PC-9 (cell line): Measurements from ENCODE around the gene APBB1IP.

Experiments used
- CTCF ChIP-seq: fragments of 200-600 bp; sonication (generic); conservative IDR thresholded peaks from 2 replicates; pipeline ENCODE4 v1.6.1; 2017; ENCODE audit warnings: mixed run types, antibody characterized with exemption, mild to moderate bottlenecking, moderate library complexity
- EZH2 ChIP-seq: fragments of 200-600 bp; sonication (generic); IDR thresholded peaks from 2 replicates; pipeline ENCODE4 v1.8.0; 2017; ENCODE audit warnings: antibody characterized with exemption, low read depth

- TF ChIP-seq CTCF (no peak), EZH2 (no peak)
Observed at GRCh38 chr10:26448292-26448691, 10.2 kb downstream of the APBB1IP start.
